Pulmonary artery endothelial cell (primary cell): ENCODE data around the gene SMURF2. TPM values are rescaled to one million over a fixed set of nuclear protein-coding genes. Genes with fewer than 3 reads are reported as not detected.
A peak's percentile ranks its signal among the peaks of the same experiment; 100 is the strongest.

Experiments used
- DNase-seq: peaks from one replicate; pipeline ENCODE4 v3.0.0-alpha.2; 2011; ENCODE audit warnings: low read depth, low spot score
- total RNA-seq: library from RNA; depleted of rRNA; stranded (reverse); fragments of >200 nt; gene quantifications from 2 replicates; pipeline ENCODE4 v1.2.3, GENCODE V29; 2014

SMURF2 gene
- total RNA-seq, 1 donor from 2014 or later, result 322 TPM

- DNase-seq, result no peak
These were observed 117.4 kb downstream of the SMURF2 start for GRCh38 chr17:64544742-64545141.

DNA sequence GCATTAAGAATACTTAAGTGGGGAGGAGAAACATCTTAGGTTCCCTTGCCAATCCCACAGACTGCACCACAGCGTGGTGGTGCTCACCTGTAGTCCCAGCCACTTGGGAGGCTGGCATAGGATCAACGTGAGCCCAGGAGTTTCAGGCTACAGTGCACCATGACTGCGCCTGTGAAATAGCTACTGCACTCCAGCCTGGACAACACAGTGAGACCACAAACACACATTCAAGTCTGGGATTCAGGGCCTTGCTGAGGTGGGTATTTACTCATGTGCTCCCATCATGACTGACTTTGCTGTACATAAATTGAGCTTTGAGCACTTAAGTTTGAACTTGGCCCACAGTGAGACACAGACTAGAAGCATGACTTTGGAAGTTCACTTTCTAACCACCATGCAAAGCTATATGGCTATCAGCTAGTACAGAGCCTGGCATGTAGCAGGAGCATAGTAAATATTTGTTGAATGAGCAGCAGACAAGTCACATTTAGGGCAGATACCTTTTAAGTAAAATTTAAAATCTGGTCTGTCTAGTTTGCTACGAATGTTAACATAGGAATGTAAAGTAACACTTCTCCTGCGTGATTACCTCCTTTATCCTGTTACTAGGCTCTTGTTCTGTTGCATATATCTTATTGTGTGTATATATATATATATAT lies 121.9 kb downstream of the SMURF2 start:
- no peak for DNase-seq

- no peak for DNase-seq
These were observed 123.5 kb downstream of the SMURF2 start for GRCh38 chr17:64538508-64539130.

DNA sequence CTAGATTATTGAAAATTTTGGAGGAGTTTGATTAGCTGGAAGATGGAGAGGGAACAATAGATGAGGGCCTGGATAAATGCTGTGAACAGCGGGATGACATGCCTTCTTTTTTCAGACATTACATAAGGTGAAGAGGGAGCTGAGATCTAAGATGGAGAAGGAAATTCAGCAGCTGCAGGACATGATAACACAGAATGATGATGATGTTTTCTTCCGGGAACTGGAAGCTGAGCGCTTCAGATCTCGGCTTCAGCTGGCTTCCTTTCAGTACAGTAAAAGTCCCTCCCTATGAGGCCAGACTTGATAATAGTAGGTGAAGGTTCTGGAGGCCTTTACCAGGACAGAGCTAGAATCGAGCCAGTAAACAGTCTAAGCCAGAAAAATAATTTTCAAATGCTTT lies 124.6 kb downstream of the SMURF2 start:
- no peak for DNase-seq

- DNase-seq, result no peak
These were observed 125.2 kb downstream of the SMURF2 start for GRCh38 chr17:64536913-64537312.

DNA sequence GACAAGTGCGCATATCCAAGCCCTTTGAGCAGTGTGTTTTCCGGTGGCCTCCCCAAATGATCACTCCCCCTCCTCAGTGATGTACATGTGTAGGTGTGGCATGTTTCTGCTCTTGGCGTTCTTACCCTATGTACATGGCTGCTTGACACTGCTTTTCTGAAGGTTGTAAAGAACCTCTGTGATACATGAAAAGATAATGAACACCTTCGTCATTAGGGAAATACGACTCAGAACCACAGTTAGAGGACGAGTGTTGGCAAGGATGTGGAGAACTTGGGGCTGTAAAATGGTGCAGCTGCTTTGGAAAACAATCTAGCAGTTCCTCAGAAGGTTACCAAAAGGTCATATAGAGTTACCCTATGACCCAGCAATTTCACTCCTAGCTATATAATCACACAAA lies 126.8 kb downstream of the SMURF2 start:
- DNase-seq, result no peak

DNA sequence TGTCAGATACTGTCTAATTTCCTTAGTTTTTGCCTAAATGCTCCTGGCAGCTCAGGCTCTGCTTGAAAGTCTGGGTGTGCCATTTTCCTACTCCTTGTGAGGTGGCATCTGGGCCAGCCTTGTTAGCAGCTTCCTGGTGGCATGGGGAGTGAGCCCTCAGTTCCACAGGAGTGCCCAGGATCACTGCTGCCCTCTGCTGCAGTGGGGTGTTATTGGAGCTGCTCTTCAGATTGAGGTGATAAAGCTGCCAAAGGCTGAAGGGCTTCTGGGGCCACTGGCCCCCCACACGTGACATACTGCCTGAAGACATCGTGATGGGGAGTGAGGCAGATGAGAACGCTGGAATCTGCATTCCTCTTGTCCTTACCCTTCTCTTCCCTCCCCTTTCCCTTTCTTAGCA lies 127.9 kb downstream of the SMURF2 start:
- DNase-seq, result no peak

- no peak for DNase-seq
These were observed 128.3 kb downstream of the SMURF2 start for GRCh38 chr17:64533784-64534183.

DNA sequence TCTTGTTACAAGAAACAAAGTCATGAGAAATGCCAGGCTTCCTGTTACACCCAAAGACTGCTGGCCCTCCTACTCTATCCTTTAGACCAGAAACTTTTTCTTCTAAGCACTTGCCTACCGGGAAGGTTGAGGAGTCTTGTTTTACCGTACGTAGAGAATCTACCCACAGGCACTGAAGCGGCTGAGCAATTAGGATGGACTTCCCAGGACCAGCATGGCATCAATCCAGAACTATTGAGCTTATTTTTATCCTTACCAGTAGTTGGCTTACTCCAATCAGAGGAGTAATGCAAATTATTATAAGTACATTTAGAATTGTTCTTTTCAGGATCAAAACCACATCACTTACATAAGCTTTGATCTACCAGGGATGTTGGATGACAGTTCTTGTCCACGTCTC lies 129.7 kb downstream of the SMURF2 start:
- no peak for DNase-seq

DNA sequence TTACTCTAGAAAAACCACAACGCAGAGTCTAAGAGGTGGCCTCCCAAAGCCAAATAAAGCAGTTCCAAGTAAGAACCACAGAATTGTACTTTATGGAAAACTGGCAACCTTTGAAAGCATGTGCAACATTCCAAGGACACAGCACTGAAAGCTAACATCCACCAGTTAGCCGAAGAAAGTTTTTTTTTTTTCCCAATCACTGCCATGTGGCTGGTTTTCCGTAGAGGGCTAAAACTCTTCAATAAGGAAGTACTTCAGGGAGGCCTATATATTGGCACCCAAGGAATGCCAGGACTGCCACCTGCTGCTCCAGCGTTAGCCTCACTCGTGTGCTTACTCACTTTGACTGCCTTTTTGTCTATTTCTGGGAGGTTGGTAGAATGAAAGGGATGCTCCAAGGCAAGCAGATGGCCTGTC lies 130.1 kb downstream of the SMURF2 start:
- no peak for DNase-seq

GRCh38 chr17:64529221-64529620 lies 132.9 kb downstream of the SMURF2 start:
- DNase-seq, result no peak

- no peak for DNase-seq
These were observed 134.2 kb downstream of the SMURF2 start for GRCh38 chr17:64527914-64528313.

DNA sequence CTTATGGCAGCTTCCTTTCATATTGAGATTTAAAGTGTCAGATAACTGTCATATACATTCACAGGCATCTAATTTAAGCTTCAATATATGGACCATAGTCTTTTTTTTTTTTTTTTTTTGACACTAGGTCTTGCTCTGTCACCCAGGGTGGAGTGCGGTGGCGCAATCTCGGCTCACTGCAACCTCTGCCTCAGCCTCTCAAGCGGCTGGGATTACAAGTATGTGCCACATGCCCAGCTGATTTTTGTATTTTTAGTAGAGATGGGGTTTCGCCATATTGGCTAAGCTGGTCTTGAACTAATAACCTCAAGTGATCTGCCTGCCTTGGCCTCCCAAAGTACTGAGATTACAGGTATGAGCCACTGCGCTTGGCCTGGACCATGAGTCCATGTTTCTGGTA lies 141.7 kb downstream of the SMURF2 start:
- no peak for DNase-seq

GRCh38 chr17:64519601-64520000 lies 142.5 kb downstream of the SMURF2 start:
- DNase-seq, result no peak

- no peak for DNase-seq
These were observed 146.3 kb downstream of the SMURF2 start for GRCh38 chr17:64515829-64516228.

DNA sequence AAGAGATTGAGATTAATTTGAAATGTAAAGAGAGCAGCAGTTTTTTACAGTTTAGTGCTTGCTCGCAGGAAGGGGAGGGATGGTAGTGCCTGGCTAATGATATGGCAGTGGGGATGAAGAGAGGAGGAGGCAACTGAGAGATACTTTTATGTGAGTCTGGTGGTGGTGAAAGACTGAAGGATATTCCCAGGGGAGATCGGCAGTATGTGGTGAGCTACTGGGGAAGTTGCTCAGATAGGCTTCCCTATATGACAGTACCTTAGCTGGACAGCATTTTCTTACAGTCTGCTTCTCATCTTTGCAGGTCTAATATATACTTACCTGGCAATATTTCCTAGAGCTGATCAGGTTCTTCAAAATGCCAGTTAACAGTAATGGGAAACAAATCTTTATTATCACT lies 146.7 kb downstream of the SMURF2 start:
- DNase-seq, result no peak

- no peak for DNase-seq
These were observed 152.9 kb downstream of the SMURF2 start for GRCh38 chr17:64509179-64509578.

- DNase-seq, result no peak
These were observed 153.4 kb downstream of the SMURF2 start for GRCh38 chr17:64508683-64509082.

DNA sequence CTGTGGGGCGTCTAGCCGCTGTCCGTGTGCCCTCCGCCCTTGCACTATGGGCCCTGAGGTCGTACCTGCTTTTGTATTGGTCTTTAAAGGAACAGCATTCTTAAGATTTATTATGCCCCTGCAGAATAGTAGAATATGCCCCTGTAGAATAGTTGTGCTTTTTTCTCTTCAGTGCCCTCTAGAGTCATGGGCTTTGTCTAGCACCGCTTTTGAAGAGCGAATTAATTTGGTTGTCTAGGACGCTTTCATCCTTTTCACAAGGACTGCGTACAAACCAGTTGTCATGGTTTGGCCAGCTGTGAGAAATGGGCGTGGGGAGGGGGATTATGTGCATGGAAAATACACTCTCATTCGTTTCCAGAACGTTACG lies 154.7 kb downstream of the SMURF2 start:
- DNase-seq, result no peak

GRCh38 chr17:64506576-64507412 lies 155.3 kb downstream of the SMURF2 start, which contains the start of gene CEP95:
Gene CEP95, plus strand, starts transcription at chr17:64506977. Its CDS starts 121 bp downstream, at chr17:64507098.
- DNase-seq, result peak; percentile 95

DNA sequence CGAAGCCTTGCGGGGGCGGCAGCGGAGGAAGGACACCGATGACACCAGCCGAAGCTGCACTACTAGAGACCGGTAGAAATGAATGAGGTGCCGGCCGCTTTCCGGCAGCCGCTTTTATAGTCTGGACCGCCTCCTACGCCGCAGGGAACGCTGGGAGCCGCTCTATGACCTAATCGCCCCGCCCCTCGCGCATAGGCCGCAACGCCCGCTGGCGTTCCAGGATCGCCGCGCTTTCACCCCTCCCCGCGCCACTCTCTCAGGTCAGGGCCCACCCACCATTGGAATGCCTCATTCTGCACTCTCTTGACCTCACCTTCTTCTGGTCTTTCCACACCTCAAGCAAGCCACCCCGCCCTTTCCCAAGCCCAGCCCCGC lies 155.9 kb downstream of the SMURF2 start, which contains the start of gene DDX5:
Gene DDX5 (minus strand): TSS at position 89 of the 375 bp plus-strand sequence. CDS start 170 bp downstream, outside the sequence.
- peak; percentile 91 for DNase-seq
